ENCODE data around the gene MRPS12.

MRPS12 gene

DNA sequence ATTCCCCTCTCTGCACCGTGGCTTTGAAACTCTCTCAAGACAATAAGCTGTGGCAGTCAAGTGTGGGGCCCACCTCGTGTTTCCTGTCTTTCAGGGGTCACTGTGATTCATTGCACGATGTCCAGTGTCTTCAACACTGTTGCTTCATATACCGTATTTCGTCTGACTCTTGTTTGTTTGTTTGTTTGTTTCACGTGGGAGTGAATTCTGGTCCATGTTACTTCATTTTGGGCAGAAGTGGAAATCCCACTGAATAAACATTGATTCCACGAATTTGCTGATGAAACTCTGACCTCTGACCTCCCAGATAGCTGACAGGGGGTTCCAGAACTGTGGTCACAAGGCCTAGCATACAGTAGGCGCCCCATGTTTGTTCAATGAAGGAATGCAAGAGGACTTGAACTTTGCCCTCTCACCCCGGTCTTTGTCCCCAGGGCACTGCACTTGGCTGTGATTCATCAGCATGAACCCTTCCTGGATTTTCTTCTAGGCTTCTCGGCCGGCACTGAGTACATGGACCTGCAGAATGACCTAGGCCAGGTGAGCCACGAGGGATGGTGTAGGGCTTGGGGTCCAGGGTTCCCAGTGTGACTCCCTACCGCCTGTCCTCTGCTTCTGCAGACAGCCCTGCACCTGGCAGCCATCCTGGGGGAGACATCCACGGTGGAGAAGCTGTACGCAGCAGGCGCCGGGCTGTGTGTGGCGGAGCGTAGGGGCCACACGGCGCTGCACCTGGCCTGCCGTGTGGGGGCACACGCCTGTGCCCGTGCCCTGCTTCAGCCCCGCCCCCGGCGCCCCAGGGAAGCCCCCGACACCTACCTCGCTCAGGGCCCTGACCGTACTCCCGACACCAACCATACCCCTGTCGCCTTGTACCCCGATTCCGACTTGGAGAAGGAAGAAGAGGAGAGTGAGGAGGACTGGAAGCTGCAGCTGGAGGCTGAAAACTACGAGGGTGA is 25.9 kb upstream of the MRPS12 start:
- H2AFZ ChIP-seq (ENCODE audit: low read depth, low read length): no peak overlapping the region
- TF ChIP-seq EZH2 (IDR thresholded peaks at IDR 0.05; ENCODE audit: borderline replicate concordance, low read depth, low read length, severe bottlenecking): no peak
- TF ChIP-seq, protein P1, sequence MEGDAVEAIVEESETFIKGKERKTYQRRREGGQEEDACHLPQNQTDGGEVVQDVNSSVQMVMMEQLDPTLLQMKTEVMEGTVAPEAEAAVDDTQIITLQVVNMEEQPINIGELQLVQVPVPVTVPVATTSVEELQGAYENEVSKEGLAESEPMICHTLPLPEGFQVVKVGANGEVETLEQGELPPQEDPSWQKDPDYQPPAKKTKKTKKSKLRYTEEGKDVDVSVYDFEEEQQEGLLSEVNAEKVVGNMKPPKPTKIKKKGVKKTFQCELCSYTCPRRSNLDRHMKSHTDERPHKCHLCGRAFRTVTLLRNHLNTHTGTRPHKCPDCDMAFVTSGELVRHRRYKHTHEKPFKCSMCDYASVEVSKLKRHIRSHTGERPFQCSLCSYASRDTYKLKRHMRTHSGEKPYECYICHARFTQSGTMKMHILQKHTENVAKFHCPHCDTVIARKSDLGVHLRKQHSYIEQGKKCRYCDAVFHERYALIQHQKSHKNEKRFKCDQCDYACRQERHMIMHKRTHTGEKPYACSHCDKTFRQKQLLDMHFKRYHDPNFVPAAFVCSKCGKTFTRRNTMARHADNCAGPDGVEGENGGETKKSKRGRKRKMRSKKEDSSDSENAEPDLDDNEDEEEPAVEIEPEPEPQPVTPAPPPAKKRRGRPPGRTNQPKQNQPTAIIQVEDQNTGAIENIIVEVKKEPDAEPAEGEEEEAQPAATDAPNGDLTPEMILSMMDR (IDR thresholded peaks at IDR 0.05; ENCODE audit: borderline replicate concordance, extremely low read depth, low read length, poor library complexity, severe bottlenecking): no peak
- H3K4me3 ChIP-seq (ENCODE audit: low read depth in 1 of 2, low read length in 2 of 2): no peak overlapping the region
- no peak overlapping the region for H3K9ac ChIP-seq (ENCODE audit: low read depth, low read length)
- DNase-seq: no peak
- ATAC-seq (ENCODE audit: insufficient read depth, low read depth): no peak
- no peak overlapping the region for H3K4me2 ChIP-seq (ENCODE audit: insufficient read depth, low read length)
- H3K9me3 ChIP-seq (ENCODE audit: insufficient read depth, low read length, severe bottlenecking): peaks cover 3% of the 10 kb centered on the region
- no peaks in the 10 kb centered on the region; the same call in 1 of the 2 replicates for H4K20me1 ChIP-seq (ENCODE audit: insufficient read depth, low read length)
- H3K4me1 ChIP-seq (ENCODE audit: insufficient read depth, low read length): peaks cover 18% of the 10 kb centered on the region
- no peak overlapping the region for H3K27ac ChIP-seq (ENCODE audit: low read length)
- H3K36me3 ChIP-seq (ENCODE audit: insufficient read depth, low read length): peaks cover 38% of the 10 kb centered on the region
- H3K27me3 ChIP-seq (ENCODE audit: insufficient read depth, low read length, poor library complexity): no peaks in the 10 kb centered on the region
- H3K79me2 ChIP-seq (ENCODE audit: insufficient read depth, low read length): peaks cover 30% of the 10 kb centered on the region

DNA sequence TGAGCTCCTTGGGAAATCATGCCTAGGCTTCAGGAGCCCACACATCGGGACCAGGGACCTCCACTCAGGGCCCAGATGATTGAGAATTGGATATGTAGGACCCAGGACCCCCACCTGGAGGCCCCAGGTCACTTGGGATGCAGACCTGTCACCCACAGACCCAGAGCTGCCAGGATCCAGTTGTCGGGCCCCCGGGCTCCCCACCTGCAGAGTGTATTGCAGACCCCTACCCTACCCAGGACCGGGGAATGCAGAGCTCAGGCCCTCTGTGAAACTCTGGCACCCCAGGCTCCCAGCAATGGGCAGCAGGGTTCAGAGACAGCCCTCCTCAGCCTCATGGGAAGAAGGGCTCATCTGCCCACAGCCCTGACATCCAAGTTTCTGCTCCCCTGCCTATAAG is 25.1 kb upstream of the MRPS12 start:
- TF ChIP-seq, protein P1 (IDR thresholded peaks at IDR 0.05; ENCODE audit: borderline replicate concordance, extremely low read depth, low read length, poor library complexity, severe bottlenecking): no peak
- no peak for TF ChIP-seq EZH2 (IDR thresholded peaks at IDR 0.05; ENCODE audit: borderline replicate concordance, low read depth, low read length, severe bottlenecking)
- Histone ChIP-seq H3K27me3 (ENCODE audit: insufficient read depth, low read length, poor library complexity) (no peaks in the 10 kb centered on the region), H3K4me1 (ENCODE audit: insufficient read depth, low read length) (peaks cover 11% of the 10 kb centered on the region), H3K36me3 (ENCODE audit: insufficient read depth, low read length) (peaks cover 38% of the 10 kb centered on the region), H2AFZ (ENCODE audit: low read depth, low read length) (no peak overlapping the region), H3K79me2 (ENCODE audit: insufficient read depth, low read length) (peaks cover 23% of the 10 kb centered on the region), H3K27ac (ENCODE audit: low read length) (no peak overlapping the region), H4K20me1 (ENCODE audit: insufficient read depth, low read length) (no peaks in the 10 kb centered on the region; the same call in 1 of the 2 replicates), H3K9me3 (ENCODE audit: insufficient read depth, low read length, severe bottlenecking) (peaks cover 3% of the 10 kb centered on the region), H3K4me3 (ENCODE audit: low read depth in 1 of 2, low read length in 2 of 2) (no peak overlapping the region), H3K4me2 (ENCODE audit: insufficient read depth, low read length) (no peak overlapping the region), H3K9ac (ENCODE audit: low read depth, low read length) (no peak overlapping the region)
- DNase-seq: no peak
- ATAC-seq (ENCODE audit: insufficient read depth, low read depth): no peak

DNA sequence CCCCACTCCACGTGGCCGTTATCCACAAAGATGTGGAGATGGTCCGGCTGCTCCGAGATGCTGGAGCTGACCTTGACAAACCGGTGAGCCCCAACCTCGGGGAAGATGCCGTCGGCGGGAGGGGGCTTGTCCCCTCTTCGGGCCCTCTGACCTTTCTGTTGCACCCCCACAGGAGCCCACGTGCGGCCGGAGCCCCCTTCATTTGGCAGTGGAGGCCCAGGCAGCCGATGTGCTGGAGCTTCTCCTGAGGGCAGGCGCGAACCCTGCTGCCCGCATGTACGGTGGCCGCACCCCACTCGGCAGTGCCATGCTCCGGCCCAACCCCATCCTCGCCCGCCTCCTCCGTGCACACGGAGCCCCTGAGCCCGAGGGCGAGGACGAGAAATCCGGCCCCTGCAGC is 23.5 kb upstream of the MRPS12 start:
- H3K79me2 ChIP-seq (ENCODE audit: insufficient read depth, low read length): peaks cover 10% of the 10 kb centered on the region
- TF ChIP-seq, protein P1 (IDR thresholded peaks at IDR 0.05; ENCODE audit: borderline replicate concordance, extremely low read depth, low read length, poor library complexity, severe bottlenecking): no peak
- no peak for TF ChIP-seq EZH2 (IDR thresholded peaks at IDR 0.05; ENCODE audit: borderline replicate concordance, low read depth, low read length, severe bottlenecking)
- H3K4me2 ChIP-seq (ENCODE audit: insufficient read depth, low read length): no peak overlapping the region
- no peaks in the 10 kb centered on the region for H3K4me1 ChIP-seq (ENCODE audit: insufficient read depth, low read length)
- ATAC-seq (ENCODE audit: insufficient read depth, low read depth) (no peak), DNase-seq (no peak)
- H3K9ac ChIP-seq (ENCODE audit: low read depth, low read length): no peak overlapping the region
- no peaks in the 10 kb centered on the region for H3K27me3 ChIP-seq (ENCODE audit: insufficient read depth, low read length, poor library complexity)
- H2AFZ ChIP-seq (ENCODE audit: low read depth, low read length): no peak overlapping the region
- peaks cover 35% of the 10 kb centered on the region for H3K36me3 ChIP-seq (ENCODE audit: insufficient read depth, low read length)
- H4K20me1 ChIP-seq (ENCODE audit: insufficient read depth, low read length): no peaks in the 10 kb centered on the region; the same call in 1 of the 2 replicates
- no peak overlapping the region for H3K27ac ChIP-seq (ENCODE audit: low read length)
- no peaks in the 10 kb centered on the region for H3K9me3 ChIP-seq (ENCODE audit: insufficient read depth, low read length, severe bottlenecking)
- no peak overlapping the region for H3K4me3 ChIP-seq (ENCODE audit: low read depth in 1 of 2, low read length in 2 of 2)
